H9 (cell line): ENCODE results near the gene EXOC3L1. TPM values are rescaled to one million over a fixed set of nuclear protein-coding genes. Genes with fewer than 3 reads are reported as not detected.

Experiments
- DNase-seq: peaks from one replicate; pipeline ENCODE4 v3.0.0-alpha.2; 2017
- H2AFZ ChIP-seq: one replicate; pipeline ENCODE4 v1.6.1; 2013; ENCODE audit warnings: mild to moderate bottlenecking, low read length, control low read depth, moderate library complexity
- H2AK5ac ChIP-seq: 2 replicates; pipeline ENCODE4 v1.6.1; 2013; ENCODE audit warnings: low read length, control low read depth, mixed read lengths; ENCODE audit not compliant: insufficient read length
- H2BK120ac ChIP-seq: one replicate; pipeline ENCODE4 v1.6.1; 2013; ENCODE audit warnings: low read depth, mild to moderate bottlenecking, low read length, control low read depth, inconsistent platforms; ENCODE audit not compliant: poor library complexity, severe bottlenecking
- H2BK12ac ChIP-seq: 2 replicates; pipeline ENCODE4 v1.6.1; 2013; ENCODE audit warnings: low read length, control low read depth, mixed read lengths, low read depth; ENCODE audit not compliant: insufficient read length
- H2BK15ac ChIP-seq: 2 replicates; pipeline ENCODE4 v1.6.1; 2013; ENCODE audit warnings: low read depth, low read length, control low read depth
- H2BK20ac ChIP-seq: one replicate; pipeline ENCODE4 v1.6.1; 2013; ENCODE audit warnings: low read depth, mild to moderate bottlenecking, low read length, control low read depth, inconsistent platforms; ENCODE audit not compliant: poor library complexity, severe bottlenecking
- H2BK5ac ChIP-seq: 2 replicates; pipeline ENCODE4 v1.6.1; 2013; ENCODE audit warnings: low read length, control low read depth, mixed read lengths; ENCODE audit not compliant: insufficient read length
- H3K14ac ChIP-seq: 2 replicates; pipeline ENCODE4 v1.6.1; 2013; ENCODE audit warnings: low read length, control low read depth; ENCODE audit not compliant: insufficient read depth
- H3K18ac ChIP-seq: 2 replicates; pipeline ENCODE4 v1.6.1; 2013; ENCODE audit warnings: low read depth, mild to moderate bottlenecking, mixed read lengths, low read length, control low read depth; ENCODE audit not compliant: insufficient read length
- H3K23ac ChIP-seq: 2 replicates; pipeline ENCODE4 v1.6.1; 2013; ENCODE audit warnings: low read length, control low read depth, mixed read lengths, low read depth; ENCODE audit not compliant: insufficient read length
- H3K23me2 ChIP-seq: 2 replicates; pipeline ENCODE4 v1.6.1; 2013; ENCODE audit warnings: low read depth, mild to moderate bottlenecking, mixed read lengths, low read length, control low read depth; ENCODE audit not compliant: insufficient read length, poor library complexity, severe bottlenecking
- H3K27ac ChIP-seq: 2 replicates; pipeline ENCODE4 v1.5.1; 2013; ENCODE audit warnings: low read length, control low read depth, mixed read lengths, low read depth; ENCODE audit not compliant: insufficient read length
- H3K27me3 ChIP-seq: 2 replicates; pipeline ENCODE4 v1.6.1; 2013; ENCODE audit warnings: low read length, control low read depth, inconsistent platforms; ENCODE audit not compliant: insufficient read depth
- H3K4ac ChIP-seq: 2 replicates; pipeline ENCODE4 v1.6.1; 2013; ENCODE audit warnings: low read depth, mild to moderate bottlenecking, control low read depth, inconsistent platforms, low read length, moderate library complexity
- H3K4me1 ChIP-seq: 2 replicates; pipeline ENCODE4 v1.6.1; 2013; ENCODE audit warnings: low read length, control low read depth, inconsistent platforms; ENCODE audit not compliant: insufficient read depth
- H3K4me2 ChIP-seq: 2 replicates; pipeline ENCODE4 v1.6.1; 2013; ENCODE audit warnings: low read length, control low read depth, mixed read lengths; ENCODE audit not compliant: insufficient read length, insufficient read depth
- H3K56ac ChIP-seq: 2 replicates; pipeline ENCODE4 v1.6.1; 2013; ENCODE audit warnings: low read depth, mild to moderate bottlenecking, mixed read lengths, low read length, control low read depth; ENCODE audit not compliant: insufficient read length
- H3K79me1 ChIP-seq: 2 replicates; pipeline ENCODE4 v1.6.1; 2013; ENCODE audit warnings: low read depth, mild to moderate bottlenecking, moderate library complexity, low read length, control low read depth, inconsistent platforms; ENCODE audit not compliant: insufficient read depth, poor library complexity, severe bottlenecking
- H3K79me2 ChIP-seq: 2 replicates; pipeline ENCODE4 v1.6.1; 2013; ENCODE audit warnings: low read length, control low read depth, inconsistent platforms; ENCODE audit not compliant: insufficient read depth
- H3K9ac ChIP-seq: 2 replicates; pipeline ENCODE4 v1.6.1; 2013; ENCODE audit warnings: low read length, control low read depth, mixed read lengths; ENCODE audit not compliant: insufficient read length; ENCODE audit errors: extremely low read depth
- H3K9me3 ChIP-seq: one replicate; pipeline ENCODE4 v1.6.1; 2013; ENCODE audit warnings: low read depth, low read length, inconsistent platforms; ENCODE audit not compliant: control insufficient read depth
- H3T11ph ChIP-seq: one replicate; pipeline ENCODE4 v1.6.1; 2013; ENCODE audit warnings: mild to moderate bottlenecking, low read length, control low read depth, inconsistent platforms
- H4K20me1 ChIP-seq: one replicate; pipeline ENCODE4 v1.6.1; 2013; ENCODE audit not compliant: control insufficient read depth, insufficient read length, insufficient read depth
- H4K5ac ChIP-seq: 2 replicates; pipeline ENCODE4 v1.6.1; 2013; ENCODE audit warnings: low read depth, mild to moderate bottlenecking, mixed read lengths, low read length, control low read depth; ENCODE audit not compliant: insufficient read length
- H4K8ac ChIP-seq: replicated peaks from 2 replicates; pipeline ENCODE4 v1.6.1; 2013; ENCODE audit warnings: low read length, control low read depth, mixed read lengths, low read depth; ENCODE audit not compliant: insufficient read length
- H4K91ac ChIP-seq: 2 replicates; pipeline ENCODE4 v1.6.1; 2013; ENCODE audit warnings: low read depth, mild to moderate bottlenecking, moderate library complexity, mixed read lengths, low read length, control low read depth; ENCODE audit not compliant: insufficient read length
- H3K27ac Mint-ChIP-seq, 3 experiments: 2 replicates in 2 of 3; 3 replicates in 1 of 3; pipeline ENCODE4 v1.8.0; 2020 to 2021; ENCODE audit warnings: mixed read lengths in 3 of 3, mild to moderate bottlenecking in 1 of 3, moderate library complexity in 1 of 3
- H3K27me3 Mint-ChIP-seq: 2 replicates; pipeline ENCODE4 v1.8.0; 2021; ENCODE audit warnings: low read depth, mild to moderate bottlenecking, moderate library complexity, mixed read lengths
- H3K36me3 Mint-ChIP-seq, 3 experiments: 2 replicates in 2 of 3; 3 replicates in 1 of 3; pipeline ENCODE4 v1.8.0; 2020 to 2021; ENCODE audit warnings: low read depth in 3 of 3, mixed read lengths in 3 of 3; ENCODE audit not compliant: insufficient read depth in 1 of 3
- H3K4me1 Mint-ChIP-seq, 2 experiments: 2 replicates each; pipeline ENCODE4 v1.8.0; 2020; ENCODE audit warnings: mixed read lengths in 2 of 2
- H3K4me3 Mint-ChIP-seq, 2 experiments: 2 replicates in 1 of 2; 3 replicates in 1 of 2; pipeline ENCODE4 v1.8.0; 2020 to 2021; ENCODE audit warnings: mild to moderate bottlenecking in 2 of 2, mixed read lengths in 2 of 2, moderate library complexity in 1 of 2
- H3K9me3 Mint-ChIP-seq, 2 experiments: 2 replicates in 1 of 2; 3 replicates in 1 of 2; pipeline ENCODE4 v1.8.0; 2020; ENCODE audit warnings: mild to moderate bottlenecking in 2 of 2, mixed read lengths in 2 of 2, moderate library complexity in 1 of 2
- CTCF ChIP-seq: fragments of 200-600 bp; sonication (generic); conservative IDR thresholded peaks from 3 replicates; pipeline ENCODE4 v1.8.0; 2021; ENCODE audit warnings: antibody characterized with exemption, mild to moderate bottlenecking
- WGBS: extraction: QIAGEN DNeasy Blood & Tissue Kit; methylation state at CpG from one replicate; pipeline ENCODE4 v1.1.7; 2013; ENCODE audit warnings: missing lambda C conversion rate, low lambda C conversion rate, mixed read lengths; ENCODE audit not compliant: insufficient read length; ENCODE audit errors: extremely low coverage; 5-methylcytosine and 5-hydroxymethylcytosine counted together
- total RNA-seq: library from RNA; stranded (reverse); gene quantifications from 2 replicates; pipeline ENCODE4 v1.2.1, GENCODE V29; 2021

Gene EXOC3L1
- total RNA-seq, 1 experiment from 2014 or later, result 3.3 TPM

GRCh38 chr16:67157892-67158635 is 31.9 kb downstream of the EXOC3L1 start:
- Histone ChIP-seq H3K9ac (no peak overlapping the region), H2BK15ac (no peak overlapping the region), H3K4me2 (no peak overlapping the region), H2AK5ac (no peak overlapping the region), H2BK20ac (no peak overlapping the region), H4K20me1 (no peaks in the 10 kb centered on the region), H4K91ac (no peak overlapping the region), H3K79me1 (no peaks in the 10 kb centered on the region), H2AFZ (no peak overlapping the region), H3T11ph (no peak overlapping the region), H3K56ac (no peak overlapping the region), H3K14ac (no peak overlapping the region), H4K5ac (no peak overlapping the region), H3K4me1 (no peaks in the 10 kb centered on the region), H2BK5ac (no peak overlapping the region), H4K8ac (no peak overlapping the region), H3K23me2 (peaks cover 20% of the 10 kb centered on the region), H3K27me3 (peaks cover 90% of the 10 kb centered on the region), H3K18ac (no peak overlapping the region), H3K79me2 (no peaks in the 10 kb centered on the region), H2BK12ac (no peak overlapping the region), H3K27ac (no peak overlapping the region), H3K23ac (no peak overlapping the region), H3K9me3 (no peaks in the 10 kb centered on the region), H3K4ac (no peak overlapping the region), H2BK120ac (no peak overlapping the region)
- Mint-ChIP-seq H3K27ac (no peak overlapping the region), H3K4me3 (peak overlapping the region in 1 of 2 experiments; percentile 79; a peak in 3 of 5 replicates), H3K36me3 (no peaks in the 10 kb centered on the region; a peak in 1 of 7 replicates), H3K9me3 (peaks cover 3 to 9% of the 10 kb centered on the region in 2 experiments; a peak in 3 of 5 replicates), H3K27me3 (peaks cover 100% of the 10 kb centered on the region), H3K4me1 (peaks cover 7 to 19% of the 10 kb centered on the region in 2 experiments)
- no peak for TF ChIP-seq CTCF
- WGBS, result no CpG with 5 or more reads among the region's 7 CpGs
- DNase-seq, result no peak
